Caco-2 (cell line): ENCODE results near the gene HSF5. TPM values are rescaled to one million over a fixed set of nuclear protein-coding genes. Genes with fewer than 3 reads are reported as not detected.

Source experiments
- BruUV-seq: library from RNA; stranded (reverse); fragments of 400-500 nt; replicated peaks from 2 replicates; lab custom pipeline; 2021; lab: Mats Ljungman, UMichigan
- CTCF ChIA-PET: fragments of 300-600 bp; sonication (Branson Sonifier 250); formaldehyde crosslinking; loops from one replicate; lab custom pipeline; 2022; ENCODE audit warnings: antibody characterized with exemption; lab: Charles Lee
- POLR2A ChIA-PET: fragments of 300-600 bp; sonication (Branson Sonifier 250); formaldehyde crosslinking; loops from one replicate; lab custom pipeline; 2022; ENCODE audit warnings: antibody characterized with exemption; lab: Charles Lee
- DNase-seq, 2 experiments: peaks; one replicate each; pipeline versions ENCODE4 v3.0.0 to v3.0.0-alpha.2; 2020 to 2022
- H3K27me3 ChIP-seq: replicated peaks from 2 replicates; pipeline ENCODE4 v1.6.0; 2011; ENCODE audit warnings: low read length; ENCODE audit not compliant: control insufficient read depth, insufficient read depth
- H3K36me3 ChIP-seq: 2 replicates; pipeline ENCODE4 v1.5.1; 2011; ENCODE audit warnings: low read length; ENCODE audit not compliant: control insufficient read depth, insufficient read depth
- H3K4me1 ChIP-seq: fragments of 250-450 bp; sonication (Bioruptor Pico); 2 replicates; pipeline ENCODE4 v1.5.1; 2020; ENCODE audit warnings: mild to moderate bottlenecking
- H3K4me3 ChIP-seq: 2 replicates; pipeline ENCODE4 v1.5.1; 2011; ENCODE audit warnings: low read depth, mild to moderate bottlenecking, control low read depth, low read length
- H3K9me3 ChIP-seq: fragments of 250-450 bp; sonication (Bioruptor Pico); 2 replicates; pipeline ENCODE4 v1.5.1; 2020; ENCODE audit warnings: mild to moderate bottlenecking, moderate library complexity
- H3K27ac Mint-ChIP-seq: one replicate; pipeline ENCODE4 v1.8.0; 2022; ENCODE audit warnings: mixed read lengths; ENCODE audit not compliant: unreplicated experiment
- H3K27me3 Mint-ChIP-seq: one replicate; pipeline ENCODE4 v1.8.0; 2022; ENCODE audit warnings: mixed read lengths; ENCODE audit not compliant: insufficient read depth, unreplicated experiment
- H3K36me3 Mint-ChIP-seq: one replicate; pipeline ENCODE4 v1.8.0; 2022; ENCODE audit warnings: mild to moderate bottlenecking, mixed read lengths; ENCODE audit not compliant: insufficient read depth, unreplicated experiment
- H3K4me1 Mint-ChIP-seq: one replicate; pipeline ENCODE4 v1.8.0; 2022; ENCODE audit warnings: low read depth, mixed read lengths; ENCODE audit not compliant: unreplicated experiment
- H3K4me3 Mint-ChIP-seq: one replicate; pipeline ENCODE4 v1.8.0; 2022; ENCODE audit warnings: mild to moderate bottlenecking, moderate library complexity, mixed read lengths; ENCODE audit not compliant: unreplicated experiment
- H3K9me3 Mint-ChIP-seq: one replicate; pipeline ENCODE4 v1.8.0; 2022; ENCODE audit warnings: mixed read lengths; ENCODE audit not compliant: unreplicated experiment
- CTCF ChIP-seq, 2 experiments: fragments of 200-600 bp in 1 of 2; IDR thresholded peaks; 1 replicate in 1 of 2; 2 replicates in 1 of 2; pipeline versions ENCODE4 v1.5.1 to v1.8.0; 2011 to 2022; ENCODE audit warnings: antibody characterized with exemption in 1 of 2, control low read depth in 1 of 2, inconsistent platforms in 1 of 2, low read depth in 1 of 2, low read length in 1 of 2, mild to moderate bottlenecking in 1 of 2, moderate library complexity in 1 of 2; ENCODE audit not compliant: insufficient read depth in 1 of 2, severe bottlenecking in 1 of 2, unreplicated experiment in 1 of 2
- intact Hi-C: fragments of 100-400 bp; cut with micrococcal nuclease; formaldehyde crosslinking; loops from one replicate; pipeline ENCODE4 v1.10.0; 2022; ENCODE audit not compliant: unreplicated experiment
- total RNA-seq: library from RNA; stranded (reverse); gene quantifications from 2 replicates; pipeline ENCODE4 v1.2.3, GENCODE V29; 2022

HSF5 gene
- total RNA-seq, 1 experiment from 2014 or later, result 0.98 TPM

- no peak overlapping the region for H3K27ac Mint-ChIP-seq
- peaks cover 56% of the 10 kb centered on the region for H3K4me1 ChIP-seq
- H3K4me3 ChIP-seq, result no peak overlapping the region
- H3K27me3 ChIP-seq, result no peaks in the 10 kb centered on the region
- peaks cover 34% of the 10 kb centered on the region for H3K4me1 Mint-ChIP-seq
- H3K36me3 ChIP-seq, result no peaks in the 10 kb centered on the region
- no peak overlapping the region for H3K4me3 Mint-ChIP-seq
- no peaks in the 10 kb centered on the region for H3K9me3 ChIP-seq
- POLR2A ChIA-PET, result no interaction called here
- BruUV-seq, result no TSS peak
- no peaks in the 10 kb centered on the region for H3K27me3 Mint-ChIP-seq
- no peak for TF ChIP-seq CTCF (IDR thresholded peaks at IDR 0.05; ENCODE audit: insufficient read depth in 1 of 2, low read depth in 1 of 2, low read length in 1 of 2, severe bottlenecking in 1 of 2, unreplicated experiment in 1 of 2)
- peaks cover 70% of the 10 kb centered on the region for H3K36me3 Mint-ChIP-seq
- intact Hi-C loops, result no loop called here
- CTCF ChIA-PET, result no interaction called here
- DNase-seq, result no peak
- H3K9me3 Mint-ChIP-seq, result no peaks in the 10 kb centered on the region
Observed at GRCh38 chr17:58409432-58409831, 78.8 kb downstream of the HSF5 start.

GRCh38 chr17:58403311-58403710, 84.9 kb downstream of the HSF5 start:
- POLR2A ChIA-PET, result no interaction called here

GRCh38 chr17:58402679-58403078, 85.5 kb downstream of the HSF5 start:
- Histone ChIP-seq H3K9me3 (no peaks in the 10 kb centered on the region), H3K27me3 (no peaks in the 10 kb centered on the region), H3K36me3 (no peaks in the 10 kb centered on the region; the same call in 1 of the 2 replicates), H3K4me1 (peaks cover 84% of the 10 kb centered on the region), H3K4me3 (no peak overlapping the region)
- no peak for DNase-seq
- BruUV-seq, result no TSS peak
- H3K27me3 Mint-ChIP-seq, result no peaks in the 10 kb centered on the region
- H3K36me3 Mint-ChIP-seq, result peaks cover 73% of the 10 kb centered on the region
- H3K4me3 Mint-ChIP-seq, result peak overlapping the region; percentile 47
- ChIA-PET POLR2A (no interaction called here), CTCF (no interaction called here)
- intact Hi-C loops, result no loop called here
- no peak for TF ChIP-seq CTCF (IDR thresholded peaks at IDR 0.05; ENCODE audit: insufficient read depth in 1 of 2, low read depth in 1 of 2, low read length in 1 of 2, severe bottlenecking in 1 of 2, unreplicated experiment in 1 of 2)
- peak overlapping the region; percentile 82 for H3K27ac Mint-ChIP-seq
- no peaks in the 10 kb centered on the region for H3K9me3 Mint-ChIP-seq
- H3K4me1 Mint-ChIP-seq, result peaks cover 61% of the 10 kb centered on the region

More at GRCh38 chr17:58403311-58403710, 84.9 kb downstream of the HSF5 start:
- H3K4me1 ChIP-seq, result peaks cover 84% of the 10 kb centered on the region
- Mint-ChIP-seq H3K4me1 (peaks cover 55% of the 10 kb centered on the region), H3K27me3 (no peaks in the 10 kb centered on the region), H3K4me3 (peak overlapping the region; percentile 43), H3K36me3 (peaks cover 73% of the 10 kb centered on the region), H3K9me3 (no peaks in the 10 kb centered on the region), H3K27ac (peak overlapping the region; percentile 82)
- H3K36me3 ChIP-seq, result no peaks in the 10 kb centered on the region; the same call in 1 of the 2 replicates
- BruUV-seq, result no TSS peak
- H3K9me3 ChIP-seq, result no peaks in the 10 kb centered on the region
- DNase-seq, result no peak
- TF ChIP-seq CTCF (IDR thresholded peaks at IDR 0.05; ENCODE audit: insufficient read depth in 1 of 2, low read depth in 1 of 2, low read length in 1 of 2, severe bottlenecking in 1 of 2, unreplicated experiment in 1 of 2), result no peak
- CTCF ChIA-PET, result no interaction called here
- H3K4me3 ChIP-seq, result no peak overlapping the region
- intact Hi-C loops, result no loop called here
- H3K27me3 ChIP-seq, result no peaks in the 10 kb centered on the region
